K562 (cell line): Measurements from ENCODE around the gene MACROD2. TPM values are rescaled to one million over a fixed set of nuclear protein-coding genes. Genes with fewer than 3 reads are reported as not detected.

Experiments used
- ATAC-seq: fragments of 200-7000 bp; cut with Tn5 transposase; 3 replicates; pipeline ENCODE4 v1.9.1; 2020; ENCODE audit warnings: moderate library complexity
- BruUV-seq: library from RNA; stranded (reverse); fragments of 400-500 nt; replicated peaks from 2 replicates; lab custom pipeline; 2021; lab: Mats Ljungman, UMichigan
- CTCF ChIA-PET: fragments of 300-600 bp; formaldehyde crosslinking; extraction: SDS; loops from one replicate; lab custom pipeline; 2021; ENCODE audit warnings: low intra/inter-chr PET ratio; lab: Yijun Ruan, JAX
- POLR2A ChIA-PET: fragments of 300-600, 350-650 bp; sonication (Branson Sonifier 250); formaldehyde crosslinking; extraction: SDS; loops from one replicate; lab custom pipeline; 2021; ENCODE audit warnings: antibody characterized with exemption, inconsistent platforms; lab: Yijun Ruan, JAX
- DNase-seq, 4 experiments: peaks; one replicate each; pipeline versions ENCODE4 v3.0.0 to v3.0.0-alpha.2; 2011 to 2018; ENCODE audit warnings: low spot score in 3 of 4, mixed read lengths in 3 of 4; ENCODE audit errors: extremely low read depth in 1 of 4
- FAIRE-seq: peaks from 2 replicates; lab custom pipeline; 2011; peaks lifted over from hg19 to GRCh38; lab: Jason Lieb, UNC
- H2AFZ ChIP-seq: 2 replicates; pipeline ENCODE4 v1.6.0; 2011; ENCODE audit warnings: low read depth, low read length, control low read depth, inconsistent platforms
- H3K27ac ChIP-seq: fragments of 200-600 bp; 3 replicates; pipeline ENCODE4 v1.8.0; 2011; ENCODE audit warnings: low read depth, mild to moderate bottlenecking, control low read depth, inconsistent platforms, low read length, moderate library complexity, mixed read lengths; ENCODE audit errors: extremely low read depth
- H3K27me3 ChIP-seq, 2 experiments: fragments of 300-600 bp in 1 of 2; 2 replicates in 1 of 2; 3 replicates in 1 of 2; pipeline versions ENCODE4 v1.6.0 to v1.8.0; 2011; ENCODE audit warnings: inconsistent platforms in 2 of 2, low read length in 2 of 2, mild to moderate bottlenecking in 1 of 2, mixed read lengths in 1 of 2, moderate library complexity in 1 of 2; ENCODE audit not compliant: control insufficient read depth in 2 of 2, insufficient read depth in 2 of 2
- H3K36me3 ChIP-seq: fragments of 300-600 bp; 3 replicates; pipeline ENCODE4 v1.8.0; 2011; ENCODE audit warnings: mild to moderate bottlenecking, low read length, inconsistent platforms; ENCODE audit not compliant: control insufficient read depth, insufficient read depth
- H3K4me1 ChIP-seq, 2 experiments: fragments of 200-600 bp in 1 of 2; replicated peaks in 1 of 2; 2 replicates in 1 of 2; 3 replicates in 1 of 2; pipeline versions ENCODE4 v1.5.1 to v1.8.0; 2011; ENCODE audit warnings: inconsistent platforms in 2 of 2, low read length in 2 of 2, mild to moderate bottlenecking in 1 of 2, mixed read lengths in 1 of 2, moderate library complexity in 1 of 2; ENCODE audit not compliant: control insufficient read depth in 2 of 2, insufficient read depth in 2 of 2
- H3K4me2 ChIP-seq: 2 replicates; pipeline ENCODE4 v1.6.1; 2011; ENCODE audit warnings: low read length, control low read depth, inconsistent platforms, mixed read lengths; ENCODE audit not compliant: insufficient read depth
- H3K4me3 ChIP-seq: fragments of 200-600 bp; sonication (generic), shearing (Covaris generic); 2 replicates; pipeline ENCODE4 v1.5.1; 2016; ENCODE audit warnings: control low read depth, inconsistent platforms
- H3K79me2 ChIP-seq: fragments of 200-600 bp; 3 replicates; pipeline ENCODE4 v1.8.0; 2011; ENCODE audit warnings: low read length, inconsistent platforms; ENCODE audit not compliant: control insufficient read depth, insufficient read depth
- H3K9ac ChIP-seq, 2 experiments: 2 replicates each; pipeline versions ENCODE4 v1.6.0 to v1.6.1; 2011; ENCODE audit warnings: low read depth in 2 of 2, low read length in 2 of 2, control low read depth in 1 of 2, inconsistent platforms in 1 of 2, mild to moderate bottlenecking in 1 of 2, mixed read lengths in 1 of 2; ENCODE audit not compliant: insufficient read depth in 1 of 2
- H3K9me1 ChIP-seq: one replicate; pipeline ENCODE4 v1.6.0; 2011; ENCODE audit warnings: inconsistent platforms, mild to moderate bottlenecking, low read length, moderate library complexity; ENCODE audit not compliant: control insufficient read depth, insufficient read depth
- H3K9me3 ChIP-seq: replicated peaks from 2 replicates; pipeline ENCODE4 v1.5.1; 2011; ENCODE audit warnings: low read depth, low read length, inconsistent platforms; ENCODE audit not compliant: control insufficient read depth, insufficient read depth
- H4K20me1 ChIP-seq: replicated peaks from 2 replicates; pipeline ENCODE4 v1.6.1; 2011; ENCODE audit warnings: low read length, inconsistent platforms, mixed read lengths; ENCODE audit not compliant: control insufficient read depth, insufficient read depth
- EHMT2 ChIP-seq: fragments of 450-650 bp; IDR thresholded peaks from 2 replicates; pipeline ENCODE4 v1.6.1; 2018; ENCODE audit warnings: antibody characterized with exemption
- FOXK2 ChIP-seq, 2 experiments: fragments of 450-650 bp; IDR thresholded peaks in 1 of 2; conservative IDR thresholded peaks in 1 of 2; 2 replicates each; pipeline ENCODE4 v1.6.1; 2016; ENCODE audit warnings: low read depth in 2 of 2, mild to moderate bottlenecking in 1 of 2
- KHSRP ChIP-seq: fragments of 450-650 bp; IDR thresholded peaks from 2 replicates; pipeline ENCODE4 v1.6.1; 2017
- NBN ChIP-seq: fragments of 450-650 bp; IDR thresholded peaks from 2 replicates; pipeline ENCODE4 v1.6.1; 2016; ENCODE audit warnings: low read depth, mild to moderate bottlenecking
- RHOXF2B ChIP-seq: fragments of 250-450 bp; sonication (Bioruptor Pico); conservative IDR thresholded peaks from 2 replicates; pipeline ENCODE4 v1.5.1; 2021
- SNRNP70 ChIP-seq: fragments of 200-400 bp; formaldehyde crosslinking; optimal IDR thresholded peaks from 2 replicates; pipeline ENCODE3; 2017; ENCODE audit warnings: low read depth, low read length
- SREBF2 ChIP-seq: sonication (generic); formaldehyde crosslinking; IDR thresholded peaks from 2 replicates; pipeline ENCODE4 v1.4.0; 2020; ENCODE audit warnings: mild to moderate bottlenecking, missing genetic modification reagents
- ZNF197 ChIP-seq: fragments of 200-800 bp; sonication (Bioruptor generic); IDR thresholded peaks from 2 replicates; pipeline ENCODE4 v1.6.1; 2016; ENCODE audit warnings: low read depth, missing genetic modification characterization, missing compliant biosample characterization
- ZNF384 ChIP-seq: IDR thresholded peaks from 2 replicates; pipeline ENCODE4 v1.6.1; 2012; ENCODE audit warnings: low read depth, low read length, improper control_type of control experiment
- ZNF436 ChIP-seq: fragments of 250-450, 450-650 bp; sonication (Bioruptor Pico); formaldehyde crosslinking; IDR thresholded peaks from 2 replicates; pipeline ENCODE4 v1.7.0; 2020; ENCODE audit warnings: mild to moderate bottlenecking
- WGBS: fragments of 100-300 bp; shearing (Covaris generic); methylation state at CpG from one replicate; pipeline ENCODE4 v1.1.6; 2016; ENCODE audit warnings: low coverage, mixed read lengths; ENCODE audit not compliant: insufficient coverage; ENCODE audit errors: missing lambda C conversion rate; 5-methylcytosine and 5-hydroxymethylcytosine counted together
- in situ Hi-C: fragments of 300-500 bp; cut with MboI; formaldehyde crosslinking; loops from 4 replicates; pipeline ENCODE4 v1.15.0; 2018; ENCODE audit warnings: inconsistent platforms, mixed read lengths
- intact Hi-C: fragments of 100-400 bp; cut with micrococcal nuclease; formaldehyde crosslinking; loops from 2 replicates; pipeline ENCODE4 v1.14.2; 2022
- polyA plus RNA-seq, 8 experiments: library from polyadenylated mRNA; depleted of rRNA in 4 of 8; stranded (reverse) in 5 of 8; unstranded in 3 of 8; fragments of >200 nt; fragmentation: Nextera tagmentation in 2 of 8; fragmentation: Illumina TruSeq in 1 of 8; extraction: Ambion mirVana in 2 of 8; extraction: Trizol in 1 of 8; gene quantifications; 2 replicates each; pipeline versions ENCODE4 v1.2.1 to v1.2.3, GENCODE V29; 2011 to 2014; ENCODE audit warnings: inconsistent platforms in 1 of 8, missing spikeins in 1 of 8
- total RNA-seq, 7 experiments: library from RNA; depleted of rRNA in 6 of 7; stranded (reverse); fragments of >200 nt in 6 of 7; fragmentation: Illumina TruSeq in 2 of 7; extraction: Trizol in 2 of 7; gene quantifications; 2 replicates each; pipeline versions ENCODE4 v1.2.1 to v1.2.3, GENCODE V29; 2011 to 2021; ENCODE audit warnings: low replicate concordance in 1 of 7
- TF ChIP-seq, protein P1 (sequence below): sonication (generic); formaldehyde crosslinking; IDR thresholded peaks from 2 replicates; pipeline ENCODE4 v1.8.0; 2022; ENCODE audit warnings: mild to moderate bottlenecking, missing genetic modification reagents
- TF ChIP-seq, protein P2 (sequence below): fragments of 200-400 bp; formaldehyde crosslinking; IDR thresholded peaks from 2 replicates; pipeline ENCODE4 v1.6.1; 2017; ENCODE audit warnings: mild to moderate bottlenecking, low read depth, low read length, moderate library complexity
- TF ChIP-seq, protein P3 (sequence below): fragments of 450-650 bp; IDR thresholded peaks from one replicate; pipeline ENCODE4 v1.6.1; 2018; ENCODE audit warnings: mild to moderate bottlenecking, moderate library complexity; ENCODE audit not compliant: partially characterized antibody

Gene MACROD2
- total and polyA plus RNA-seq, 9 of the 15 experiments (the other 6 are each of a cell fraction or from before 2014, with no cell fraction given) = not detected

DNA sequence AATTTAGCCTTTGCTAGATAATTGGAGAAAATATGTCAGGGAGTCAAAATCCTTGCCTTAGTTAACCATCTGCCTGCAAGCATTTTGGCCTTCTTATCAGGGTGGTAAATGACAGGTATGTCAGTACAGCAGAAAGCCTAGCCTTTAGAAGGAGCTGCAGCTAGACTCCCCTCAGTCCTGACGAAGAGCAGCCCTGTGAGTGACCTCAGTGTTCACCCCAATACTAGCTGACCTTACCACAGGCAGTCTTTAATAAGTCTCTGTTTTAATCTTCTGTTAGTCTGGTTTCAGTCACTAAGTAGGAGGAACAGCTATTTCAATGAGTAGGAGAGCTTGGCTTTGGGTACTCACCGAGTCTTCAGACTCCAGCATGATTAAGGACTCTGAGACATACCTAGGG lies 682.1 kb downstream of the MACROD2 start:
- intact Hi-C loops (no loop called here), in situ Hi-C loops (no loop called here)
- Histone ChIP-seq H4K20me1 (no peaks in the 10 kb centered on the region), H3K36me3 (no peaks in the 10 kb centered on the region), H3K9me1 (no peaks in the 10 kb centered on the region), H3K27ac (no peak overlapping the region), H3K9me3 (no peaks in the 10 kb centered on the region), H3K4me3 (no peak overlapping the region), H2AFZ (no peak overlapping the region), H3K4me2 (no peak overlapping the region), H3K79me2 (no peaks in the 10 kb centered on the region), H3K9ac (no peak overlapping the region), H3K4me1 (no peaks in the 10 kb centered on the region), H3K27me3 (no peaks in the 10 kb centered on the region)
- no TSS peak for BruUV-seq
- DNase-seq (no peak), FAIRE-seq (no peak), ATAC-seq (no peak)
- ChIA-PET POLR2A (no interaction called here), CTCF (no interaction called here)
- TF ChIP-seq ZNF384 = no peak
- TF ChIP-seq NBN = no peak
- TF ChIP-seq EHMT2 = no peak
- TF ChIP-seq, protein P1, sequence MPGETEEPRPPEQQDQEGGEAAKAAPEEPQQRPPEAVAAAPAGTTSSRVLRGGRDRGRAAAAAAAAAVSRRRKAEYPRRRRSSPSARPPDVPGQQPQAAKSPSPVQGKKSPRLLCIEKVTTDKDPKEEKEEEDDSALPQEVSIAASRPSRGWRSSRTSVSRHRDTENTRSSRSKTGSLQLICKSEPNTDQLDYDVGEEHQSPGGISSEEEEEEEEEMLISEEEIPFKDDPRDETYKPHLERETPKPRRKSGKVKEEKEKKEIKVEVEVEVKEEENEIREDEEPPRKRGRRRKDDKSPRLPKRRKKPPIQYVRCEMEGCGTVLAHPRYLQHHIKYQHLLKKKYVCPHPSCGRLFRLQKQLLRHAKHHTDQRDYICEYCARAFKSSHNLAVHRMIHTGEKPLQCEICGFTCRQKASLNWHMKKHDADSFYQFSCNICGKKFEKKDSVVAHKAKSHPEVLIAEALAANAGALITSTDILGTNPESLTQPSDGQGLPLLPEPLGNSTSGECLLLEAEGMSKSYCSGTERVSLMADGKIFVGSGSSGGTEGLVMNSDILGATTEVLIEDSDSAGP (CRISPR knock-in tag) = no peak
- TF ChIP-seq KHSRP = no peak
- no peak for TF ChIP-seq ZNF436 (CRISPR knock-in tag)
- TF ChIP-seq FOXK2 (conservative IDR thresholded peaks at IDR 0.05 in 1 of 2, IDR thresholded peaks at IDR 0.05 in 1 of 2; ENCODE audit: low read depth in 2 of 2) = no peak
- TF ChIP-seq, protein P2, sequence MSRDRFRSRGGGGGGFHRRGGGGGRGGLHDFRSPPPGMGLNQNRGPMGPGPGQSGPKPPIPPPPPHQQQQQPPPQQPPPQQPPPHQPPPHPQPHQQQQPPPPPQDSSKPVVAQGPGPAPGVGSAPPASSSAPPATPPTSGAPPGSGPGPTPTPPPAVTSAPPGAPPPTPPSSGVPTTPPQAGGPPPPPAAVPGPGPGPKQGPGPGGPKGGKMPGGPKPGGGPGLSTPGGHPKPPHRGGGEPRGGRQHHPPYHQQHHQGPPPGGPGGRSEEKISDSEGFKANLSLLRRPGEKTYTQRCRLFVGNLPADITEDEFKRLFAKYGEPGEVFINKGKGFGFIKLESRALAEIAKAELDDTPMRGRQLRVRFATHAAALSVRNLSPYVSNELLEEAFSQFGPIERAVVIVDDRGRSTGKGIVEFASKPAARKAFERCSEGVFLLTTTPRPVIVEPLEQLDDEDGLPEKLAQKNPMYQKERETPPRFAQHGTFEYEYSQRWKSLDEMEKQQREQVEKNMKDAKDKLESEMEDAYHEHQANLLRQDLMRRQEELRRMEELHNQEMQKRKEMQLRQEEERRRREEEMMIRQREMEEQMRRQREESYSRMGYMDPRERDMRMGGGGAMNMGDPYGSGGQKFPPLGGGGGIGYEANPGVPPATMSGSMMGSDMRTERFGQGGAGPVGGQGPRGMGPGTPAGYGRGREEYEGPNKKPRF = no peak
- TF ChIP-seq RHOXF2B (CRISPR knock-in tag) = no peak
- TF ChIP-seq, protein P3, sequence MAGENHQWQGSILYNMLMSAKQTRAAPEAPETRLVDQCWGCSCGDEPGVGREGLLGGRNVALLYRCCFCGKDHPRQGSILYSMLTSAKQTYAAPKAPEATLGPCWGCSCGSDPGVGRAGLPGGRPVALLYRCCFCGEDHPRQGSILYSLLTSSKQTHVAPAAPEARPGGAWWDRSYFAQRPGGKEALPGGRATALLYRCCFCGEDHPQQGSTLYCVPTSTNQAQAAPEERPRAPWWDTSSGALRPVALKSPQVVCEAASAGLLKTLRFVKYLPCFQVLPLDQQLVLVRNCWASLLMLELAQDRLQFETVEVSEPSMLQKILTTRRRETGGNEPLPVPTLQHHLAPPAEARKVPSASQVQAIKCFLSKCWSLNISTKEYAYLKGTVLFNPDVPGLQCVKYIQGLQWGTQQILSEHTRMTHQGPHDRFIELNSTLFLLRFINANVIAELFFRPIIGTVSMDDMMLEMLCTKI = no peak
- TF ChIP-seq SREBF2 (CRISPR knock-in tag) = no peak
- TF ChIP-seq SNRNP70 = no peak
- TF ChIP-seq ZNF197 (CRISPR knock-in tag) = no peak
- 0% methylated on average over 2 of the region's 2 CpGs for WGBS
